Fibroblast of lung (primary cell): ENCODE measurements around the gene CDCA7. TPM values are rescaled to one million over a fixed set of nuclear protein-coding genes. Genes with fewer than 3 reads are reported as not detected.

Experiments used
- DNase-seq, 2 donors: peaks; one replicate each; pipeline versions ENCODE4 v3.0.0 to v3.0.0-alpha.2; 2010; ENCODE audit warnings: low read depth in 2 of 2
- H2AFZ ChIP-seq: 2 replicates; pipeline ENCODE4 v1.5.1; 2012; ENCODE audit warnings: low read length, control low read depth, inconsistent platforms
- H3K27ac ChIP-seq: 2 replicates; pipeline ENCODE4 v1.5.1; 2011; ENCODE audit warnings: low read length, control low read depth; ENCODE audit not compliant: insufficient read depth
- H3K27me3 ChIP-seq: 2 replicates; pipeline ENCODE4 v1.5.1; 2011; ENCODE audit warnings: mild to moderate bottlenecking, low read length; ENCODE audit not compliant: control insufficient read depth, insufficient read depth
- H3K36me3 ChIP-seq: 2 replicates; pipeline ENCODE4 v1.5.1; 2011; ENCODE audit warnings: low read length; ENCODE audit not compliant: control insufficient read depth, insufficient read depth
- H3K4me1 ChIP-seq: 2 replicates; pipeline ENCODE4 v1.5.1; 2011; ENCODE audit warnings: low read length; ENCODE audit not compliant: control insufficient read depth, insufficient read depth; ENCODE audit errors: extremely low read depth
- H3K4me2 ChIP-seq: 2 replicates; pipeline ENCODE4 v1.5.1; 2011; ENCODE audit warnings: low read length, control low read depth; ENCODE audit not compliant: insufficient read depth; ENCODE audit errors: extremely low read depth
- H3K4me3 ChIP-seq, 4 experiments: fragments of 200-600 bp in 1 of 4; sonication (generic) in 1 of 4; replicated peaks in 1 of 4; 2 replicates each; pipeline ENCODE4 v1.5.1; 2011 to 2016; ENCODE audit warnings: low read length in 4 of 4, low read depth in 3 of 4, mild to moderate bottlenecking in 3 of 4, control low read depth in 2 of 4, inconsistent platforms in 1 of 4, mixed read lengths in 1 of 4; ENCODE audit not compliant: insufficient read depth in 1 of 4; ENCODE audit errors: control extremely low read depth in 1 of 4
- H3K79me2 ChIP-seq: 2 replicates; pipeline ENCODE4 v1.5.1; 2012; ENCODE audit warnings: mild to moderate bottlenecking, low read length, inconsistent platforms; ENCODE audit not compliant: control insufficient read depth, insufficient read depth
- H3K9ac ChIP-seq: 2 replicates; pipeline ENCODE4 v1.5.1; 2011; ENCODE audit warnings: mild to moderate bottlenecking, low read length, control low read depth; ENCODE audit not compliant: insufficient read depth
- H3K9me3 ChIP-seq: 2 replicates; pipeline ENCODE4 v1.5.1; 2012; ENCODE audit warnings: low read depth, low read length; ENCODE audit not compliant: control insufficient read depth, insufficient read depth
- H4K20me1 ChIP-seq: 2 replicates; pipeline ENCODE4 v1.5.1; 2011; ENCODE audit warnings: low read length; ENCODE audit not compliant: control insufficient read depth, insufficient read depth; ENCODE audit errors: extremely low read depth
- CTCF ChIP-seq, 2 donors: IDR thresholded peaks in 1 of 2; conservative IDR thresholded peaks in 1 of 2; 1 replicate in 1 of 2; 2 replicates in 1 of 2; pipeline ENCODE4 v1.5.1; 2011 to 2012; ENCODE audit warnings: low read length in 2 of 2, control low read depth in 1 of 2, inconsistent platforms in 1 of 2, low read depth in 1 of 2, mild to moderate bottlenecking in 1 of 2
- EZH2 ChIP-seq: IDR thresholded peaks from 2 replicates; pipeline ENCODE4 v1.5.1; 2012; ENCODE audit warnings: low read length, control low read depth, mild to moderate bottlenecking; ENCODE audit errors: missing control alignments
- polyA plus RNA-seq, 2 donors: library from polyadenylated mRNA; depleted of rRNA in 1 of 2; stranded (reverse) in 1 of 2; unstranded in 1 of 2; fragments of >200 nt; gene quantifications; 2 replicates each; pipeline ENCODE4 v1.2.1, GENCODE V29; 2011 to 2012; ENCODE audit warnings: missing spikeins in 1 of 2
- total RNA-seq: library from RNA; depleted of rRNA; stranded (reverse); fragments of >200 nt; gene quantifications from 2 replicates; pipeline ENCODE4 v1.2.1, GENCODE V29; 2014

The CDCA7 gene
- total and polyA plus RNA-seq, 2 donors (not counting 1 experiment from before 2014, with no cell fraction given): 1.3 to 10.3 TPM

DNA sequence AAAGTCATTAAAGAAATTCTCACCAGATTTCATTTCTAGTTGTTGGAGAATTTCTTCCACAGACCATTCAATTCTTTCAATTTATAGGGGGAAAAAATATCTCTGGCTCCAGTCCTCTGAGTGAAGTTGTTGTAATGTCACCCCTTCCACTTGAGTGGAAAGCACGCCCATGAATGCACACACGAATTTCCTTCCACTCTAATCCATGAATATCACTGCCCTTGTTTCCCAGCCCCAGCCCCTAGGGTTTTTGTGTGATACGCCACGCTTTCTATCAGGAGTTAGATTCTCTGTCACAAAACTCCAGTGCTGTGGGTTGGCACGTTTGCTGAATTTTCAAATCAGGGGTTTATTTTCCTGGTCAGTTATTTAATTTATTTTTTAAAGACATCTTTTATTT is 38.1 kb downstream of the CDCA7 start:
- Histone ChIP-seq H3K36me3 (no peaks in the 10 kb centered on the region), H3K4me3 (no peak overlapping the region), H4K20me1 (no peaks in the 10 kb centered on the region), H3K9ac (no peak overlapping the region), H3K27ac (no peak overlapping the region), H3K4me1 (no peaks in the 10 kb centered on the region), H3K4me2 (no peak overlapping the region), H3K9me3 (no peaks in the 10 kb centered on the region), H2AFZ (no peak overlapping the region), H3K27me3 (no peaks in the 10 kb centered on the region), H3K79me2 (no peaks in the 10 kb centered on the region)
- no peak for DNase-seq
- TF ChIP-seq CTCF (conservative IDR thresholded peaks at IDR 0.05 in 1 of 2, IDR thresholded peaks at IDR 0.05 in 1 of 2; ENCODE audit: low read depth in 1 of 2, low read length in 2 of 2) (no peak), EZH2 (no peak)

DNA sequence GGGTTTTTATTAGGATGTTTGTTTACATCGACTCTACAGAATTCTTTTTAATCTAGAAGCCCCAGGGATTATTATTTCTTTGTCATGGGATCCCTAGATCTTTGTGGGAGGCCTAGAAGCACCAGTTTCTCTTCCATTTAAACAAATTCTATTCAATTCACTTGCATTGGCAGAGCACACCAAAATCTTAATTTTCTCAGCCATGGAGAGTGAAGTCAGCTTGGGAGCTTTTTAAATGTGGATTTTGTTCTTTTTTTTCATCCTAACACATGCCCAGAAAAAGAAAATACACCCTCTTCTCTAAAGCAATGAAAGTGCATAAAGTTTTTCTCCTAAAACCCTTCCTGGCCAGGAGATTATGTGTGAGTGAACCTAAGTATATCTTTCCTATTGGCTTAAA is 38.5 kb downstream of the CDCA7 start:
- Histone ChIP-seq H3K27me3 (no peaks in the 10 kb centered on the region), H3K4me1 (no peaks in the 10 kb centered on the region), H2AFZ (no peak overlapping the region), H3K9ac (no peak overlapping the region), H3K27ac (no peak overlapping the region), H3K4me2 (no peak overlapping the region), H3K36me3 (no peaks in the 10 kb centered on the region), H3K9me3 (no peaks in the 10 kb centered on the region), H4K20me1 (no peaks in the 10 kb centered on the region), H3K4me3 (no peak overlapping the region), H3K79me2 (no peaks in the 10 kb centered on the region)
- no peak for TF ChIP-seq CTCF (conservative IDR thresholded peaks at IDR 0.05 in 1 of 2, IDR thresholded peaks at IDR 0.05 in 1 of 2; ENCODE audit: low read depth in 1 of 2, low read length in 2 of 2)
- no peak for TF ChIP-seq EZH2
- no peak for DNase-seq

GRCh38 chr2:173393636-173394035 is 39.0 kb downstream of the CDCA7 start:
- no peaks in the 10 kb centered on the region for H3K36me3 ChIP-seq
- H3K9me3 ChIP-seq: no peaks in the 10 kb centered on the region
- no peak overlapping the region for H3K27ac ChIP-seq
- DNase-seq: no peak
- no peak for TF ChIP-seq CTCF (conservative IDR thresholded peaks at IDR 0.05 in 1 of 2, IDR thresholded peaks at IDR 0.05 in 1 of 2; ENCODE audit: low read depth in 1 of 2, low read length in 2 of 2)
- no peak for TF ChIP-seq EZH2
- H3K4me2 ChIP-seq: no peak overlapping the region
- no peaks in the 10 kb centered on the region for H3K4me1 ChIP-seq
- H2AFZ ChIP-seq: no peak overlapping the region
- H3K27me3 ChIP-seq: no peaks in the 10 kb centered on the region
- no peak overlapping the region for H3K4me3 ChIP-seq
- no peaks in the 10 kb centered on the region for H4K20me1 ChIP-seq
- H3K9ac ChIP-seq: no peak overlapping the region
- no peaks in the 10 kb centered on the region for H3K79me2 ChIP-seq
